Ovary (tissue), 3 donors: Measurements from ENCODE around the gene UGT1A10.

Experiments used
- EP300 ChIP-seq: sonication (generic); formaldehyde crosslinking; IDR thresholded peaks from one replicate; pipeline ENCODE4 v1.6.1; 2017; ENCODE audit warnings: antibody characterized with exemption
- POLR2A ChIP-seq: fragments of 450-650 bp; IDR thresholded peaks from one replicate; pipeline ENCODE4 v1.6.1; 2017; ENCODE audit warnings: antibody characterized with exemption, mild to moderate bottlenecking, moderate library complexity
- TF ChIP-seq, protein P1 (sequence below), 3 donors: fragments of 450-650 bp in 2 of 3; fragments of 200-600 bp in 1 of 3; IDR thresholded peaks; one replicate each; pipeline versions ENCODE4 v1.5.1 to v1.8.0; 2016 to 2022; ENCODE audit warnings: antibody characterized with exemption in 3 of 3, mild to moderate bottlenecking in 1 of 3
- donor health status: DM: no; HTN: no; CAD: no.

- TF ChIP-seq, protein P1, sequence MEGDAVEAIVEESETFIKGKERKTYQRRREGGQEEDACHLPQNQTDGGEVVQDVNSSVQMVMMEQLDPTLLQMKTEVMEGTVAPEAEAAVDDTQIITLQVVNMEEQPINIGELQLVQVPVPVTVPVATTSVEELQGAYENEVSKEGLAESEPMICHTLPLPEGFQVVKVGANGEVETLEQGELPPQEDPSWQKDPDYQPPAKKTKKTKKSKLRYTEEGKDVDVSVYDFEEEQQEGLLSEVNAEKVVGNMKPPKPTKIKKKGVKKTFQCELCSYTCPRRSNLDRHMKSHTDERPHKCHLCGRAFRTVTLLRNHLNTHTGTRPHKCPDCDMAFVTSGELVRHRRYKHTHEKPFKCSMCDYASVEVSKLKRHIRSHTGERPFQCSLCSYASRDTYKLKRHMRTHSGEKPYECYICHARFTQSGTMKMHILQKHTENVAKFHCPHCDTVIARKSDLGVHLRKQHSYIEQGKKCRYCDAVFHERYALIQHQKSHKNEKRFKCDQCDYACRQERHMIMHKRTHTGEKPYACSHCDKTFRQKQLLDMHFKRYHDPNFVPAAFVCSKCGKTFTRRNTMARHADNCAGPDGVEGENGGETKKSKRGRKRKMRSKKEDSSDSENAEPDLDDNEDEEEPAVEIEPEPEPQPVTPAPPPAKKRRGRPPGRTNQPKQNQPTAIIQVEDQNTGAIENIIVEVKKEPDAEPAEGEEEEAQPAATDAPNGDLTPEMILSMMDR (IDR thresholded peaks at IDR 0.05), result no peak
- no peak for TF ChIP-seq POLR2A
- no peak for TF ChIP-seq EP300
These were observed 159.5 kb downstream of the UGT1A10 start for GRCh38 chr2:233795735-233796171.
